NCI-H345 (cell line): ENCODE data around the gene ANKDD1A.

Source experiments
- DNase-seq: peaks from one replicate; lab custom pipeline; 2025; lab: John Stamatoyannopoulos, UW

ANKDD1A gene

GRCh38 chr15:64895285-64896065, 16.2 kb upstream of the ANKDD1A start:
- DNase-seq, result no peak

- no peak for DNase-seq
These were observed 15.2 kb upstream of the ANKDD1A start for GRCh38 chr15:64896371-64897069.

- no peak for DNase-seq
These were observed 14.2 kb upstream of the ANKDD1A start for GRCh38 chr15:64897345-64897985.

- DNase-seq, result no peak
These were observed 13.3 kb upstream of the ANKDD1A start for GRCh38 chr15:64898406-64898805.

DNA sequence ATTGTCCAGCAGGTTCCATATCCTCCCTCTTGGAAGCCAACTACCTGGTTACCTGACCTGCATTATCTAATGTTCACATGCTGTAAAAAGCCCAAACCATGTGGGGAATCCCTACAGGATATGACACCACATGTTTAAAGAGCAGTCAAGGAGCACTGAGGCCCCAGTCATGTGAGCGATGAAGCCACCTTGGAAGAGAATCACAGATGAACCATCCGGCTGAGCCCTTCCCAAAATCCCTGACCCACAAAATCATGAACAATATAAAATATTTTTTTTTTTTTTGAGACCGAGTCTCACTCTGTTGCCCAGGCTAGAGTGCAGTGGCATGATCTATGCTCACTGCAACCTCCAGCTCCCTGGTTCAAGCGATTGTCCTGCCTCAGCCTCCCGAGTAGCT, 10.6 kb upstream of the ANKDD1A start:
- no peak for DNase-seq

DNA sequence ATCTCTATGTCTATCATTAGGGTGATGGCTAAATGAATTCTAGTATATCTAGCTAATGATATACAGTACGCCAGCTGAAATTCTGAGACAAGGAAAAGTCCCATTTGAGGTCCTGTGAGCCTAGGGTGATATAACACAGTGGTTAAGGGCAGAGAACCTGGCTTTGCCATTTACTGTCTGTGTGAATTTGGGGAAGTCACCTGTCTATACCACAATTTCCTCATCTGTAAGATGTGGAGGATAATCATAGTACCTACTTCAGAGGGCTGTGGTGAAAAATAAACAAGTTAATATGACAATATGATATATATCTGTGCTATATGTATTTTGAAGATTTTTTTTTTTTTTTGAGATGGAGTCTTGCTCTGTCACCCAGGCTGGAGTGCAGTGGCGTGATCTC, 9.8 kb upstream of the ANKDD1A start:
- DNase-seq, result no peak

DNA sequence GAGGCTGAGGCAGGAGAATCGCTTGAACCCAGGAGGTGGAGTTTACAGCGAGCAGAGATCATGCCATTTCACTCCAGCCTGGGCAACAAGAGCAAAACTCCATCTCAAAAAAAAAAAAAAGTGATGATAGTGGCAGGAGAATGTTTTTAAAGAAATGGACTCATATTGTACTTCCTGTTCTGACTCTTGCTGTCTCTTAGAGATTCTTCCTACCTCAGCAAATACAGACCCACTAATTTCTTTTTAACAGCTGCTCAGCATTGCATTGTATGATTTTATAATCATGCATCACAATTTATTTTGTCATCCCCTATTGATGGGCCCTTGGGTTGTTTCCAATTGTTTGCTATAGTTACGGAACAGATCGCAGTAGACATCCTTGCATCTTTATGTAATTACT, 8.8 kb upstream of the ANKDD1A start:
- no peak for DNase-seq

DNA sequence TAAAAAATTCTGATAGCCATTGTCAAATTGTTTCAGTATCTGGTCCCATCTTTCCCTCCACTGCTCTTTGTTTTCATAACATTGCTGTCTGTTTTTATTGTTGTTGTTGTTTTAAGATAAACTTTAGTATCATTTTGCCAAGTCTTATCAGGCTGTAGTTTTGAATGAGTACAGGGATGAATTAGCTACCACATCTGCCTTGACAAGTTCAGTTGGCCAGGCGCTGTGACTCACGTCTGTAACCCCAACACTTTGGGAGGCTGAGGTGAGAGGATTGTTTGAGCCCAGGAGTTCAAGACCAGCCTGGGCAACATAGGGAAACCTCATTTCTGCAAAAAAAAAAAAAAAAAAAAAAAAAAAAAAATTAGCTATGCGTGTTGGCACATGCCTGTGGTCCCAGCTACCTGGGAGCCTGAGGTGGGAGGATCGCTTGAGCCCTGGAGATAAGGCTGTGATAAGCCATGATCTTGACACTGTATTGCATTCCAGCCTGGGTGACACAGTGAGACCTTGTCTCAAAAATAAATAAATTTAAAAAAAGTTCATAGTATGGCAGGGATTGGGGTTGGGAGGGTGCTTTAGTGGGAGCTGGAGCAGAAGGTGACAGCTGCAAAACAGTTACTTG, 8.3 kb upstream of the ANKDD1A start:
- DNase-seq, result no peak

- no peak for DNase-seq
These were observed 7.5 kb upstream of the ANKDD1A start for GRCh38 chr15:64904189-64904588.

- DNase-seq, result no peak
These were observed 6.4 kb upstream of the ANKDD1A start for GRCh38 chr15:64905119-64905831.

DNA sequence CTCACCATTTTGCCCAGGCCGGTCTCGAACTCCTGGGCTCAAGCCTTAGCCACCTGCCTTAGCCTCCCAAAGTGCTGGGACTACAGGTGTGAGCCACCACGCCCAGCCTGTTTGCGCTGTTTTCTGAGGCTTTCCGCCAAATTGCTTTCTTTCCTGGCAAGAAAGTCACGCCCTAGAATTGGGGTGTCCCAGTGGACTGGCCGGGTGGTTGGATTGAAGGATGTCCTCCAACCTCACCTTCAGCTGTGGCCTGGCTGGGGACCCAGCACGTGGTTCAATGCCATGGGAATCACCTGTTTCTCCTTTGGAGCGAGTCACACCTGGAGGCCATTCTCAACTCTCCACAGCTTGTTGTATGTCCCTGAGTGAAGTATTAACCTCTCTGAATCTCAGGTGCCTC, 5.8 kb upstream of the ANKDD1A start:
- DNase-seq, result no peak

DNA sequence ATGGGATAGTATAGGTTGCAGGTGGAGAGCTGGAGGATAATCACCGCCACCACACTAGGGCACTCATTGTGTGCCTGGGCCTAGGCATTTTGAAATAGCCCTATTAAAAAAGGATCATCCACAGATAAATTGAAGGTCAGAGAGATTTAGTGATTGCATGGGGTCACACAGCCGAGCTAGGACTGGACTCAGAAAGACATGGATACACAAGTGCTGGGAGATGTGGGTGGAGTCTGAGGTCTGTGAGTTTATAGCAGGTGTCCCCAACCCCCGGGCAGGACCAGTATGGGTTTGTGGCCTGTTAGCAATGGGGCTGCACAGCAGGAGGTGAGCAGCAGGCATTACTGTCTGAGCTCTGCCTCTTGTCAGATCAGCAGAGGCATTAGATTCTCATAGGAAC, 5.3 kb upstream of the ANKDD1A start:
- DNase-seq, result no peak

- DNase-seq, result no peak
These were observed 3.7 kb upstream of the ANKDD1A start for GRCh38 chr15:64907991-64908390.

DNA sequence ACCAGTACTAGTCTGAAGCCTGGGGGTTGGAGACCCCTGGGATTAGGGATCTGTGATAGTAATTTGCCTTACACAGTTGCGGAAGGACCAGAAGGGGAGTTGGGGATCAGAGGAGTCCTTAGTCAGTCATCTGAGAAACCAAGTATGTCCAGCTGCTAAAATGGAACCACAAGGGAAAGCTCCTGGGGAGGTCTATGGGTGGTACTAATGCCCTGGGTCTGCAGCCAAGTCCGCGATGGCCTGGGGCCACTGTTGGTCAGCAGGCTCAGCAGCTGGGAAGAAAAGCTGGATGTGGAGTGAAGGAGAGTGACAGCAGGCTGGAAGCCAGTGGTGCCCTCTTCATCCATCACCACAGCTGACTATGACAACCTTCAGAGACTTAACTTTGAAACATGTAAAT, 2.2 kb upstream of the ANKDD1A start:
- DNase-seq, result no peak

DNA sequence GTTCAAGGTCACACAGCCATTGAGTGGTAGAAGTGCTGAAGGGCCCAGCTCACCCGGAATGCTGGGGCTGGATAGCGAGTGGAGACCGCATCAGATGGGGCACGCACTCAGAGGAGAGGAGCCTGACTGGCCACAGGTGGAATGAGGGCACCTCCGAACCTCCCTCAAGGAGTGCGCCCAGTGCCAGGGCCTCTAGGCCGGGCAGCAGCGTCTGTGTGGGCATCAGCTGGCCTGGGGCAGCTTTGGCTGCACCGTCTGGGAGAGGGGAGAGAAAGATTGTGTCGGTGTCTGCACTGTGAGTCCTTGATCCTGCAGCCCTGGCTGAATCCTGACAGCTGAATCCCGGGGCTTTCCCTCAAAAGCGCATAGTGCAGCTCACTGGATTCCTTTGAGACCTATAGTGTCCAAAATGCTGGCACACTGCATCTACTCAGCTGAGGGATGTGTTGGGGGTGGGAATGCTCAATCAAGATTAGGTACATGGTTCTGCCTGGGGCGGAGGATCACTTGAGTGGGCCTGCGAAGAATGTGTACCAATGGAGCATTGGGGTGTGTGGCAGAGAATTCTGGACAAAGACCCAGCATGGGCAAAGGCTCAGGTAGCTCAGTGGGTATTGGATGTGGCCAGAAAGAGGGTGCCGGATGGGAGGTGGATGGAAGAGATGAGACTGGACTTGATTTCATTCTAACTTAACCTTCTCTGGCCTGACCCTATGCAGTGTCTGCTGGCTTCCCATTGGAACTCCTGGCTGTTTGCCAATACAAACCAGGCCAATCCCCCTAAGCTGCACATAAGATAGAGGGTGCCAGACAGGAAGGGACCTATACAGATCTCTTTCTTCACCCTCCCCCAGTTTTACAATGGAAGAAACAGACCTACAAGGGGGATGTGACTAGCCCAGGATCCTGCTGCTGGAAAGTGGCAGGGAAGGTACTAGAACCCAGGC, 950 bp downstream of the ANKDD1A start:
- DNase-seq, result no peak

- no peak for DNase-seq
These were observed 4.0 kb downstream of the ANKDD1A start for GRCh38 chr15:64915518-64916227.

DNA sequence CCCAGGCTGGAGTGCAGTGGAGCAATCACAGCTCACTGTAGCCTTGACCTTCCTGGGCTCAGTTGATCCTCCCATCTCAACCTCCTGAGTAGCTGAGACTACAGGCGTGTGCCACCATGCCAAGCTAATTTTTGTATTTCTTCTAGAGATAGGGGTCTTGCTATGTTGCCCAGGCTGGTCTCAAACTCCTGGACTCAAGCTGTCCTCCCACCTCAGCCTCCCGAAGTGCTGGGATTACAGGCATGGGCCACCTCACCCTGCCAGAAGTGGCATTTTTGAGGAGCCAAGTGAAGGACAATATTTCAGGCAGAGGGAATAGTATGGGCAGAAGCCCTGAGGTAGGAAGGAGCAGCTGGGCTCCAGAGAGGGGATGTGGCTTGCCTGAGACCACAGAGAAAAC, 4.7 kb downstream of the ANKDD1A start:
- no peak for DNase-seq

- no peak for DNase-seq
These were observed 5.5 kb downstream of the ANKDD1A start for GRCh38 chr15:64917211-64917610.

- no peak for DNase-seq
These were observed 8.0 kb downstream of the ANKDD1A start for GRCh38 chr15:64919721-64920120.

DNA sequence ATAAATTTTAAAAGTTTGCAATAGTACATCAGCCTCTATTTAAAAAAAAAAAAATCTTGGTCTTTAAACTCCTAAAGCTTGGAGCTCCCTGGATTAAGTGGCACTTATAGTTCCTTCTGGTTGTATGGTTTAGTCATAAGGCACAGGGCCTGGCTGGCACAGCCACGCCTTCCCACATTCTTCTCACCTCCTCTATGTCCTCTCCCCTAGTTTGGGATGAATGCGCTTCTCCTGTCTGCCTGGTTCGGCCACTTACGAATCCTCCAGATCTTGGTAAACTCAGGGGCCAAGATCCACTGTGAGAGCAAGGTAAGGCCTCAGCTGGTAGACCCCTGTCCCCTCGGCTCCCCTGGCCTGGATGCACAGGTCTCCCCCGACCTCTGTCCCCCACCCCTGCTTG, 10.0 kb downstream of the ANKDD1A start:
- DNase-seq, result no peak
